Body of pancreas (tissue), 4 donors: ENCODE data around the gene ATP8A2.

Experiments
- CTCF ChIP-seq, 7 experiments: fragments of 450-650 bp in 4 of 7; fragments of 200-600 bp in 3 of 7; sonication (generic) in 3 of 7; IDR thresholded peaks; one replicate each; pipeline ENCODE4 v1.5.1; 2016 to 2019; ENCODE audit warnings: antibody characterized with exemption in 7 of 7
- POLR2A ChIP-seq, 3 donors: fragments of 450-650 bp; IDR thresholded peaks; one replicate each; pipeline ENCODE4 v1.6.1; 2016; ENCODE audit warnings: antibody characterized with exemption in 3 of 3, mild to moderate bottlenecking in 2 of 3

- TF ChIP-seq CTCF (IDR thresholded peaks at IDR 0.05) (no peak), POLR2A (IDR thresholded peaks at IDR 0.05) (no peak)
Observed at GRCh38 chr13:25722893-25723292, 351.1 kb downstream of the ATP8A2 start.
